ENCODE results near the gene KRT17.

GRCh38 chr17:41581366-41582060 lies 42.9 kb downstream of the KRT17 start:
- TF ChIP-seq POLR2A (IDR thresholded peaks at IDR 0.05) (no peak), CTCF (IDR thresholded peaks at IDR 0.05) (no peak)

Data from adrenal gland (tissue), 5 donors.